ENCODE results near the gene CC2D2A.

Gene CC2D2A

DNA sequence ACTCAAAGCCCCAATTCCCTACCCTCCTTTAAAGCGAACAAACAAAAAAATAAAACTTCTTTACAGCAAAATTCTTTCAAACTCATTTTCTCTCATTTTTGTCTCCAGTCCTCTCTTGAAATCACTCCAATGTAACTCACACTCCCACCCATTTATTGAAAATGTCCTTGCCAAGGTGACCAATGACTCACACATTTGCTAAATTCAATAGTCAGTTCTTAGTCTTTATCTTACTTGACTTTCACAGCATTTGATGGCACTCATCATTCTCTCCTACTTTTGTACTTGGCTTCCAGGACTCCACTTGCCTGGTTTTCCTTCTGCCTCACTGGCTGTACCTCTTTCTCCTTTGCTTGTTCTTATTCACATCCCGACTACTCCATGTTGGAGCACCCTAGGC lies 19.9 kb downstream of the CC2D2A start:
- Histone ChIP-seq H2AFZ (ENCODE audit: low read length, unreplicated experiment) (no peak overlapping the region), H3K79me2 (ENCODE audit: control insufficient read depth, insufficient read depth, low read length, unreplicated experiment) (peaks cover 6% of the 10 kb centered on the region), H3K4me3 (ENCODE audit: low read depth, low read length) (peak overlapping the region; percentile 2; the same call in 1 of the 2 replicates), H3K36me3 (ENCODE audit: insufficient read depth, low read length) (peaks cover 42% of the 10 kb centered on the region), H3K27ac (ENCODE audit: low read depth, low read length) (peak overlapping the region; percentile 69), H3K4me1 (ENCODE audit: control insufficient read depth, insufficient read depth, low read length, unreplicated experiment) (peaks cover 21% of the 10 kb centered on the region), H3K27me3 (ENCODE audit: insufficient read depth, low read length) (no peaks in the 10 kb centered on the region)

DNA sequence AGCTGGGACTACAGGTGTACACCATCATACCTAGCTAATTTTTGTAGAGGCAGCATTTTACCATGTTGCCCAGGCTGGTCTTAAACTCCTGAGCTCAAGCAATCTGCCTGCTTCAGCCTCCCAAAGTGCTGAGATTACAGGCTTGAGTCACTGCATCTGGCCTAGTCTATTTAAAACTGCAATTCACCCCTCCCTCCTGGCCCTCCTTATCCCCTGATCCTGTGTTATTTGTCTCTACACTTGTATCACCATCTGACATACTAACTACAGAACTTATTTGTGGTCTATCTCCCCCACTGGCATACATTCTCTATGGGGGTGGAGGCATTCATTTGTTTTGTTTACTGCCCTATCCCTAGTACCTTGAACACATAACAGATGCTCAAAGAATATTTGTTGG lies 23.7 kb downstream of the CC2D2A start:
- no peak overlapping the region for H2AFZ ChIP-seq (ENCODE audit: low read length, unreplicated experiment)
- H3K27ac ChIP-seq (ENCODE audit: low read depth, low read length), result no peak overlapping the region
- peaks cover 2% of the 10 kb centered on the region for H3K79me2 ChIP-seq (ENCODE audit: control insufficient read depth, insufficient read depth, low read length, unreplicated experiment)
- peaks cover 24% of the 10 kb centered on the region for H3K4me1 ChIP-seq (ENCODE audit: control insufficient read depth, insufficient read depth, low read length, unreplicated experiment)
- no peak overlapping the region for H3K4me3 ChIP-seq (ENCODE audit: low read depth, low read length)
- no peaks in the 10 kb centered on the region for H3K27me3 ChIP-seq (ENCODE audit: insufficient read depth, low read length)
- peaks cover 18% of the 10 kb centered on the region for H3K36me3 ChIP-seq (ENCODE audit: insufficient read depth, low read length)

DNA sequence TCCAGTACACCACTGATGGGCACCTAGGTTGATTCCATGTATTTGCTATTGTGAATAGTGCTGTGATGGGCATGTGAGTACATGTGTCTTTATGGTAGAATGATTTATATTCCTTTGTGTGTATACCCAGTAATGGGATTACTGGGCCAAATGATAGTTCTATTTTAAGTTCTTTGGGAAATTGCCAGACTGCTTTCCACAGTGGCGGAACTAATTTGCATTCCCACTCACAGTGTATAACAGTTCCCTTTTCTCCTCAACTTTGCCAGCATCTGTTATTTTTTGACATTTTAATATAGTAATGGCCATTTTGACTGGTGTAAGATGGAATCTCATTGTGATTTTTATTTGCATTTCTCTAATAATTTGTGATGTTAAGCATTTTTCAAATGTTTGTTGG lies 25.9 kb downstream of the CC2D2A start:
- H3K79me2 ChIP-seq (ENCODE audit: control insufficient read depth, insufficient read depth, low read length, unreplicated experiment), result no peaks in the 10 kb centered on the region

DNA sequence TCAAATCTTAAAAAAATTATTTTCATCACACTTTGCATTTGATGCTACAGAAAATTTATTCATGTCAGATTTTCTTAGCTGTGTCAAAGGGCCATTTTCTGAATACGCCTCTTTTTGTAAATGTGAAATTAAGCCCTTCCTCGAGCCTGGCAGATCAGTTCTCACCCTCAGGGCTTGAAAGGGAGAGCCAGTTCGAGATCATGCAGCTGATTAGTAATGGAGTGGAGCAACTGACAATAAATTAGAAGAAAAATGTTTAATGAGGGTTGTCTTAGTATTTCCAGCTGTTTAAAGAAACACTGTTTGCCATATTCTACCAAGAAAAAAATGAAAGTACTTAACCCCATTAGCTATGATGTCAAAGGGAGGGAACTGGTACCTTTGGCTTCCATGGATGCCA lies 28.7 kb downstream of the CC2D2A start:
- Histone ChIP-seq H3K79me2 (ENCODE audit: control insufficient read depth, insufficient read depth, low read length, unreplicated experiment) (no peaks in the 10 kb centered on the region), H3K4me1 (ENCODE audit: control insufficient read depth, insufficient read depth, low read length, unreplicated experiment) (peaks cover 5% of the 10 kb centered on the region), H3K27me3 (ENCODE audit: insufficient read depth, low read length) (no peaks in the 10 kb centered on the region), H3K27ac (ENCODE audit: low read depth, low read length) (no peak overlapping the region), H2AFZ (ENCODE audit: low read length, unreplicated experiment) (no peak overlapping the region), H3K4me3 (ENCODE audit: low read depth, low read length) (no peak overlapping the region), H3K36me3 (ENCODE audit: insufficient read depth, low read length) (peaks cover 14% of the 10 kb centered on the region)

More for the DNA sequence above, 25.9 kb downstream of the CC2D2A start:
- no peak overlapping the region for H2AFZ ChIP-seq (ENCODE audit: low read length, unreplicated experiment)
- H3K27ac ChIP-seq (ENCODE audit: low read depth, low read length), result no peak overlapping the region
- peaks cover 5% of the 10 kb centered on the region for H3K4me1 ChIP-seq (ENCODE audit: control insufficient read depth, insufficient read depth, low read length, unreplicated experiment)
- no peak overlapping the region for H3K4me3 ChIP-seq (ENCODE audit: low read depth, low read length)
- H3K27me3 ChIP-seq (ENCODE audit: insufficient read depth, low read length), result no peaks in the 10 kb centered on the region
- H3K36me3 ChIP-seq (ENCODE audit: insufficient read depth, low read length), result peaks cover 16% of the 10 kb centered on the region

DNA sequence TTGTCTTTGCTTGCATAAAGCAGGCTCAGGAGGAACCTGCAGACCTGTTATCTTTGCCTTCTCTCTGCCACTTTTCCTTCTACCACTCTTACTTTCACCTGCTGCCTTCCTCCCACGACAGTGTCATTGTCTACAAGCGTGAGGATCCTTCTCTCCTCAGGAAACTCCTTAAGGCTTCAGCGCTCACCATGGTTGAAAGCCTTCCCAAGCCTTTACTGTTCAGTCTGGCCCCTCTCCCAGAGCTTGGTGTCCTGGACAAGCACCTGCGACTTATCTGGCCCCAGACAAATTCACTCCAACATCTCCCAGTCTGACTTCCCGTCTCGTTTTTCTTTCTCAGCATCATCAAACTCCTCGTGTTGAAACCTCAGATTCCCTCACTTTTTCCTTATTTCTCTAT lies 31.0 kb downstream of the CC2D2A start:
- no peaks in the 10 kb centered on the region for H3K79me2 ChIP-seq (ENCODE audit: control insufficient read depth, insufficient read depth, low read length, unreplicated experiment)
- H3K36me3 ChIP-seq (ENCODE audit: insufficient read depth, low read length), result peaks cover 15% of the 10 kb centered on the region
- H3K27me3 ChIP-seq (ENCODE audit: insufficient read depth, low read length), result no peaks in the 10 kb centered on the region
- peaks cover 5% of the 10 kb centered on the region for H3K4me1 ChIP-seq (ENCODE audit: control insufficient read depth, insufficient read depth, low read length, unreplicated experiment)
- H2AFZ ChIP-seq (ENCODE audit: low read length, unreplicated experiment), result no peak overlapping the region
- no peak overlapping the region for H3K4me3 ChIP-seq (ENCODE audit: low read depth, low read length)
- no peak overlapping the region for H3K27ac ChIP-seq (ENCODE audit: low read depth, low read length)

DNA sequence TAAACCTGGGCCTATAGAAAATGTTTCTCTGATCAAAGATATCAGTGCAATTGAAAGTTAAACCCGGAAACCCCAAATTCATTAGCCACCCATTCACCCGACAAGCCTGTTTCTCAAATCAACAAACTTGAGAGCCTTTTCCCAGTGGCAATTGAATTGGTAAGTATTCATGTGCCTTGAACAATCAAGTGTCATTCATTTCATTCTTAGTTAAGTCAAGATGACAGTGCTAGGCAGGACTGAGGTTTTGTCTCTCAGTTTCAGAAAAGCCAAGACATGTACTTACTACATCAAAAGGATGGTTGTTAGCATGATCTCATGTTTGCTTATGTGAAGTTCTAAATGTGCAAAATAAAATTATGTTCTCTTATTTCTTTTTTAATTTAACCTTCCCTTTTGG lies 32.3 kb downstream of the CC2D2A start:
- no peak overlapping the region for H3K4me3 ChIP-seq (ENCODE audit: low read depth, low read length)
- no peak overlapping the region for H2AFZ ChIP-seq (ENCODE audit: low read length, unreplicated experiment)
- no peak overlapping the region for H3K27ac ChIP-seq (ENCODE audit: low read depth, low read length)
- peaks cover 5% of the 10 kb centered on the region for H3K4me1 ChIP-seq (ENCODE audit: control insufficient read depth, insufficient read depth, low read length, unreplicated experiment)
- H3K36me3 ChIP-seq (ENCODE audit: insufficient read depth, low read length), result peaks cover 9% of the 10 kb centered on the region
- no peaks in the 10 kb centered on the region for H3K79me2 ChIP-seq (ENCODE audit: control insufficient read depth, insufficient read depth, low read length, unreplicated experiment)
- no peaks in the 10 kb centered on the region for H3K27me3 ChIP-seq (ENCODE audit: insufficient read depth, low read length)

DNA sequence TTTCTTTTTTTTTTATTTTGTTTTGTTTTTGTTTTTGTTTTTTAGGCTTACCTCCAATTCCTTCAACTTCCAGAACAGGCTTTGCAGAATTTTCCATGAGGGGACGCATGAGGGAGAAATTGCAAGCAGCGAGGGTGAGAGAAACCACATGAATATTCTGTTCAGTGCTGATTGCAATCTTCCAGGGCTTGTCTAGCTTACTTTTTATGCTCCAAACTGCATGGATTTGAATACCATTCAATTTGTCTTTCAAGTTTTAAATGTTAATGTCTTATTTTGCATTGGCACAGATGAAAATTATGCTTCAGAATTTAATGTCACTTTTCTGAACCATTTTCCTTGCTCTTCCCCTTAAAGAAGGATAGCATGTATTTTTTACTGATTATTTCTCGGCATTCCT lies 32.7 kb downstream of the CC2D2A start:
- H3K4me3 ChIP-seq (ENCODE audit: low read depth, low read length), result no peak overlapping the region
- H3K27ac ChIP-seq (ENCODE audit: low read depth, low read length), result no peak overlapping the region
- no peaks in the 10 kb centered on the region for H3K27me3 ChIP-seq (ENCODE audit: insufficient read depth, low read length)
- H2AFZ ChIP-seq (ENCODE audit: low read length, unreplicated experiment), result no peak overlapping the region
- H3K36me3 ChIP-seq (ENCODE audit: insufficient read depth, low read length), result peaks cover 10% of the 10 kb centered on the region
- no peaks in the 10 kb centered on the region for H3K79me2 ChIP-seq (ENCODE audit: control insufficient read depth, insufficient read depth, low read length, unreplicated experiment)
- peaks cover 5% of the 10 kb centered on the region for H3K4me1 ChIP-seq (ENCODE audit: control insufficient read depth, insufficient read depth, low read length, unreplicated experiment)

DNA sequence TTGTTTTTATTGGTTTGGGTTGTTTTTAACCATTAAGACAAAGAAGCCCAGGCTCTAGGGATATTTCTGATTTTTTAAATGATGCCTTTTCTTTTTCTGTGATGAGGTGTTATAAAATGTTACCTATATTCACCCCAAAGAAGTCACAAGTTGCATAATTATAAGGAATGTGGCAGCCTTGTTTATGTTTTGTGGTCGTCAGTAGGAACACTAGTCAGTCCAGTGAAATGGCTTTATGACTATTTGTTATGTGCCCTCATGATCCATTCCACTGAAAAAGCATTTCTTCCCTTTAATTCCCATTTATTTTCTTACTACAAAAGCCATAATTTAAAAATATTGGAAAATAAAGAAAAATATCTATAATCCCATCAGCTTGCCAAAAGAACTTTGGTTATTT lies 34.4 kb downstream of the CC2D2A start:
- Histone ChIP-seq H2AFZ (ENCODE audit: low read length, unreplicated experiment) (no peak overlapping the region), H3K27me3 (ENCODE audit: insufficient read depth, low read length) (no peaks in the 10 kb centered on the region), H3K36me3 (ENCODE audit: insufficient read depth, low read length) (peaks cover 12% of the 10 kb centered on the region), H3K4me3 (ENCODE audit: low read depth, low read length) (no peak overlapping the region), H3K27ac (ENCODE audit: low read depth, low read length) (no peak overlapping the region), H3K4me1 (ENCODE audit: control insufficient read depth, insufficient read depth, low read length, unreplicated experiment) (no peaks in the 10 kb centered on the region), H3K79me2 (ENCODE audit: control insufficient read depth, insufficient read depth, low read length, unreplicated experiment) (no peaks in the 10 kb centered on the region)

DNA sequence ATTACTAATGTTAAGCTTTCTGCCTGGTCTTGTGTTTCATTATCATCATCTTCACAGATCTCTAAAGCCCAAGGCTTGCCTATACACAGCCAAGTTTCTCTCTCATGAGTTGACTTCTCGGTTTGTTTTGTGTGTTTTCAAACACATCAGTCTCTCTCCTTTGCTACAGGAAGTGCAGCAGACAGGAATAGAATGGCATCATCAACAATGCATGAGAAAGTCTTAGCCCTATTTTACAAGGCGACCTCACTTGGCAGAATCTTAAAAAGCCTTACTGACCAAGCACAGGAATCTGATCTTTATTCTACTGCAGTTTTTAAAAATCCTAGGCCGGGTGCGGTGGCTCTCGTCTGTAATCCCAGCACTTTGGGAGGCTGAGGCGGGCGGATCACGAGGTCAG lies 36.8 kb downstream of the CC2D2A start:
- Histone ChIP-seq H3K27me3 (ENCODE audit: insufficient read depth, low read length) (no peaks in the 10 kb centered on the region), H3K4me3 (ENCODE audit: low read depth, low read length) (no peak overlapping the region), H3K4me1 (ENCODE audit: control insufficient read depth, insufficient read depth, low read length, unreplicated experiment) (no peaks in the 10 kb centered on the region), H2AFZ (ENCODE audit: low read length, unreplicated experiment) (no peak overlapping the region), H3K27ac (ENCODE audit: low read depth, low read length) (no peak overlapping the region), H3K36me3 (ENCODE audit: insufficient read depth, low read length) (peaks cover 18% of the 10 kb centered on the region), H3K79me2 (ENCODE audit: control insufficient read depth, insufficient read depth, low read length, unreplicated experiment) (no peaks in the 10 kb centered on the region)

DNA sequence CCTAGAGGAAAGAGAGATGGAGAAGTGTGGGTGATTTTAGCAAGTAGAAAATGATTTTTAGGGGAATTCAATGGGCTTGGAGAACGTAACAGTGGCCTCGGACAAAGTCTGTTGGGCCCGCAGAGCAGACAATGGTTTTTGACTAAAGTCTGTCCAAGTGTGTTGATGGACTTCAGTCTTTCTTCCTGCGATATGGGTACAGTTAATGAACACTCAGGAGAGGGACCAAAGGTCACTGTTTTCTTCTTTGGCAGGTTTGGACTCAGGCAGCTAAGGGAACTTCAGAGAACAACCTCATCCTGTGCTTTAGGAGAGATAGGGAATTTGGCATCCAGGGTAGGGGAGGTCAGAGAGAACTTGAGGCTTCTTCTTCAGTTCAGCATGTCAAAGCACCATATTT lies 38.0 kb downstream of the CC2D2A start:
- Histone ChIP-seq H3K4me1 (ENCODE audit: control insufficient read depth, insufficient read depth, low read length, unreplicated experiment) (no peaks in the 10 kb centered on the region), H3K4me3 (ENCODE audit: low read depth, low read length) (no peak overlapping the region), H3K79me2 (ENCODE audit: control insufficient read depth, insufficient read depth, low read length, unreplicated experiment) (no peaks in the 10 kb centered on the region), H3K36me3 (ENCODE audit: insufficient read depth, low read length) (peaks cover 18% of the 10 kb centered on the region), H2AFZ (ENCODE audit: low read length, unreplicated experiment) (no peak overlapping the region), H3K27me3 (ENCODE audit: insufficient read depth, low read length) (no peaks in the 10 kb centered on the region), H3K27ac (ENCODE audit: low read depth, low read length) (no peak overlapping the region)

DNA sequence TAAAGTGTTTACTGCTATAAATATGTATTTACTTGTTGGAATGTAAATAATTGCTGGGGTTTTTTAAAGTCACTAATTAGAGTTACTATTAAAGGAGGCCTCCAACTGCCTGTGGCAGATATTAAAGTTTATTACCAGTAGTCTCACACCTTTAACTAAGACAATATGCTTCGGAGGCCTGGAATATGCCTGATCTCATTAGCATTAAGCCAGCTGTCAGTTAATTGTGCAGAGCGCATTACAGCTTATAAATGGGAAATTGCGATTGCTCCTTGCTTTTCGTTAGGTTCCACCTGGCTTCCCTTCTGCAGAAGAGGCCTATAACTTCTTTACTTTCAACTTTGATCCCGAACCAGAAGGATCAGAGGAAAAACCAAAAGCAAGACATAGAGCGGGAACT lies 41.3 kb downstream of the CC2D2A start:
- Histone ChIP-seq H3K27me3 (ENCODE audit: insufficient read depth, low read length) (no peaks in the 10 kb centered on the region), H2AFZ (ENCODE audit: low read length, unreplicated experiment) (no peak overlapping the region), H3K27ac (ENCODE audit: low read depth, low read length) (no peak overlapping the region), H3K4me1 (ENCODE audit: control insufficient read depth, insufficient read depth, low read length, unreplicated experiment) (no peaks in the 10 kb centered on the region), H3K79me2 (ENCODE audit: control insufficient read depth, insufficient read depth, low read length, unreplicated experiment) (no peaks in the 10 kb centered on the region), H3K4me3 (ENCODE audit: low read depth, low read length) (no peak overlapping the region), H3K36me3 (ENCODE audit: insufficient read depth, low read length) (peaks cover 12% of the 10 kb centered on the region; the same call in 1 of the 2 replicates)
